Fibroblast of mammary gland (primary cell): Measurements from ENCODE around the gene GMDS.

Source experiments
- DNase-seq: peaks from one replicate; pipeline ENCODE4 v3.0.0-alpha.2; 2010; ENCODE audit warnings: low read depth
- H3K4me3 ChIP-seq: 2 replicates; pipeline ENCODE4 v1.5.1; 2011; ENCODE audit warnings: low read depth, mild to moderate bottlenecking, low read length, moderate library complexity; ENCODE audit not compliant: control insufficient read depth
- CTCF ChIP-seq: conservative IDR thresholded peaks from 2 replicates; pipeline ENCODE4 v1.5.1; 2011; ENCODE audit warnings: low read depth, low read length, inconsistent platforms; ENCODE audit not compliant: control insufficient read depth, insufficient read depth

Gene GMDS

GRCh38 chr6:2197177-2197671 lies 48.2 kb downstream of the GMDS start:
- no peak for TF ChIP-seq CTCF
- peak; percentile 74 for DNase-seq
- H3K4me3 ChIP-seq, result no peak overlapping the region

- H3K4me3 ChIP-seq, result no peak overlapping the region
- TF ChIP-seq CTCF, result peak; percentile 83
- DNase-seq, result peak; percentile 69
Measured at GRCh38 chr6:2196079-2196679, 49.2 kb downstream of the GMDS start.

GRCh38 chr6:2194643-2195042 lies 50.8 kb downstream of the GMDS start:
- no peak for TF ChIP-seq CTCF
- H3K4me3 ChIP-seq, result no peak overlapping the region
- no peak for DNase-seq

DNA sequence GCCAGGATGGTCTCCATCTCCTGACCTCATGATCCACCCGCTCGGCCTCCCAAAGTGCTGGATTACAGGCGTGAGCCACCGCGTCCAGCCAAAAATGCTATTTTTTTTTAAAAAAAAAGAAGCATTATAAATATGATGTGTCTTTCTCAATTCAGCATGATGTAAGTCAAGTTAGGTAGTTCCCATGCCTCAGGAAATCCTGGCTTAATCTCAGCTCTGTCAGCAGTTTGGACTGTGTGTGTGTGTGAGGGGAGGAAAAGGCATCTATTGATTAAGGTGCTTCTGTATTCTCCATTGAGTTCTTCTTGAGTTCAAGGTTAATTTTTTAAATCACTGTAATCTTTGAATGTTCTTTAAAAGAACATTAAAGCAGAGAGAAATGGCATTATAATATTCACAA lies 51.5 kb downstream of the GMDS start:
- no peak for DNase-seq
- no peak for TF ChIP-seq CTCF
- H3K4me3 ChIP-seq, result no peak overlapping the region

- H3K4me3 ChIP-seq, result no peak overlapping the region
- no peak for DNase-seq
- TF ChIP-seq CTCF, result no peak
Measured at GRCh38 chr6:2192976-2193375, 52.4 kb downstream of the GMDS start.

- no peak overlapping the region for H3K4me3 ChIP-seq
Measured at GRCh38 chr6:2191390-2191740, 54.0 kb downstream of the GMDS start.

More at GRCh38 chr6:2191390-2191740, 54.0 kb downstream of the GMDS start:
- TF ChIP-seq CTCF, result no peak
- DNase-seq, result no peak
